HTR-8/SVneo (cell line): ENCODE measurements around the gene C14orf180.
A peak's percentile ranks its signal among the peaks of the same experiment; 100 is the strongest.

Source experiments
- DNase-seq: peaks from one replicate; pipeline ENCODE4 v3.0.0; 2011; ENCODE audit warnings: low spot score, mixed read lengths; ENCODE audit not compliant: insufficient read length
- FAIRE-seq: peaks from 2 replicates; lab custom pipeline; 2011; peaks lifted over from hg19 to GRCh38; lab: Jason Lieb, UNC

The C14orf180 gene

DNA sequence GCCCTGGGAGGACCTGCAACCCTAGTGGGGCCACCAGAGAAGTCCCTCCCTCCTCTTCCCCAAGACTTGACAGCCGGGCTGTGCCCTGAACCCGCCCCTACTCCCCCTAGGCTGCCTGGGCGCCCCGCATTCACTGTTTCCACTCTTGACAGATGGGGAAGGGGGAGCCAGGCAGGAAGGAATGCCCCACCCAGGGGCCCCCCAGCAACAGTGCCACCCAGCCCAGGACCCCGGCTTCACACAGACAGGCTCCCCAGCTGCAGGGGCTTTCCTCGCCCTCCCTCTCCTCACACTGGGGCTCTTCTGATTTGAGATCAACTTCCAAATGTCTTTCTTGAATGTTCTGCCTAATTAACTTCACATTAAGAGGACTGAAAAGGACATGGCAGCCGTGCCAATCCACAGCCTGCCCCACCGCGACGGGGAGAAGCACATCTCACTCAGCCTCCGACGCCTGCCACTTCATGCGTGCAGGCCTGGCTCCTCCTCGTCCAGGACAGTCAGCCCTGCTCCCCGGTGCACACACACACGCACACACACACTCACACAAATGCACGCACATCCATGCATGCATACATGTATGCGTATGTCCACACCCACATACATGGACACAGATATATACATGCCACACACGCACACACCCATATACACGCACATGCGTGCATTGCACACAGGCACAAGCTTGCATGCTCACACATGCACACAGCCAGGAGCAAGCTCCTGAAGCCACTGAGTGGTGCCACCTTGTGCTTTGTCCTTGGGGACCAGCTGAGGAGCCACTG lies 19.6 kb upstream of the C14orf180 start:
- FAIRE-seq (no peak), DNase-seq (no peak)

DNA sequence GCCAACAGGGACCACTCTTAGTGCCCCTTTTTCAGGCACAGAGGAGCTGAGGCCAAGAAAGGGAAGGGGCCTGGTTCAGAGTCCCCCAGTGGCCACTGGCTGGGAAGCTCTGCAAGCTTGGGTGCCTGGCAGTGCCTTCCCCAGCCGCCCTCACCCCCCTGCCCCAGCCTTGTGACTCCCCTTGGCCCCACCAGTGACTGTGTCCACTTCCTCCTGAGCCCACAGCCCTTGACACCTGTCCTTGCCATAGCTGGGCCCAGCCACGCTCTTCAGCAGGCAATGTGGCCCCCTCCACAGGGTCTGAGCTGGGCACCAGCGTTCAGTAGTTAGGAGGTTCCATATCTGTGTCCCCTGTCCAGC lies 19.0 kb upstream of the C14orf180 start:
- FAIRE-seq (no peak), DNase-seq (no peak)

- no peak for DNase-seq
- no peak for FAIRE-seq
These were observed 18.4 kb upstream of the C14orf180 start for GRCh38 chr14:104561124-104561557.

DNA sequence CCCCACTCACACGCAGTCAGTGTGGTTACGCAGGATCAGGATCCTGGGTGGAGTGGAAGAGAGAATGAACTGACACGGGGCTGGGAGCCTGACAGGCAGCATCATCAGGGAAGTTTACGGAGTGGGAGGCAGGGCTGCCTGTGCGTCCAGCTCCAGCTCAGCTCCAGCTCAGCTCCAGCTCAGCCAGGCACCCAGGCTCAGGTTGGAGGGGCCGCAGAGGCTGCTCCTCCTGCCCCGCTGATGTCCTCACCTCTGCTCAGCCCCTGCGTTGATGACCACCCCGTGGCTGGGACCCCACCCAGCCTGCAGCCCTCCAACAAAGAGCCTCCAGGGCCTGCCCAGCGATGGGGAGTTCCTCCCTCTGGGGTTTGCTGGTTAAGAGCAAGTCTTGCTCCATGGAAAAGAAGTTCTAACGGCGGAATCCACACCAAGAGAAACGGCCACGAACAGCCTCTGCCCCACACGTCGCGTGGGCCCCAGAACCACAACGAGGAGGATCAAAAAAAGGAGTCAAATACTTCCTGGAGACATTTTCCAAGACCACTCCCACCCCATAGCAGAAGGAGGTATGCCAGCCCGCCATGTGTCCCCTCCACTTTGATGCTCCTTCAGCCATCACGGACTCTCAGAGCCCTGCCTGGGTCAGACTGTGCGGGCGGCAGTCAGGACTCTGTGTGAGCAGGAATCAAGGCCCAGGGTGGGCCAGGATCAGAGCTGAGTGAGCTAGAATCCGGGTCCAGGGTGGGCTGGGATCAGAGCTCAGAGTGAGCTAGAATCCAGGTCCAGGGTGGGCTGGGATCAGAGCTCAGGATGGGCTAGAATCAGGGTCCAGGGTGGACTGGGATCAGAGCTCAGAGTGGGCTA lies 17.7 kb upstream of the C14orf180 start:
- FAIRE-seq = no peak
- no peak for DNase-seq

DNA sequence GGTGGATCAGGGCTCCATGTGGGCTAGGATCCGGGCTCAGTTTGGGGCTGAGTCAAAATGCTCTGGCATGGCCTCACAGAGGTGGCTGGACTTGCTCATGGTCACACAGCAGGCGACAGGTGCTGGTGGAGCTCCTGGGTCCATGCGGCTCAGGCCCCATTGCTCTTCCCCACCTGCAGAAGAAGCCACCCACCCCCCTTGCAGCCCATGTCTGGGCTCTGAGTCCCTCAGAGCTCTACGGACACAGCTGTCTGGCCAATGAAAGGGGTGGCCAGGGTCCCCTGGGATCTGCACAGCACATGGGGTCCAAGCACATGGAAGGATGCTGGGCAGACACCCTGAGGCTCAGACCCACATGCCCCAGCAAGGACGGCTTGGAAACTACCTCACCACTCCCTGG lies 17.0 kb upstream of the C14orf180 start:
- FAIRE-seq (no peak), DNase-seq (no peak)

- no peak for DNase-seq
- FAIRE-seq = no peak
These were observed 16.3 kb upstream of the C14orf180 start for GRCh38 chr14:104563191-104563741.

DNA sequence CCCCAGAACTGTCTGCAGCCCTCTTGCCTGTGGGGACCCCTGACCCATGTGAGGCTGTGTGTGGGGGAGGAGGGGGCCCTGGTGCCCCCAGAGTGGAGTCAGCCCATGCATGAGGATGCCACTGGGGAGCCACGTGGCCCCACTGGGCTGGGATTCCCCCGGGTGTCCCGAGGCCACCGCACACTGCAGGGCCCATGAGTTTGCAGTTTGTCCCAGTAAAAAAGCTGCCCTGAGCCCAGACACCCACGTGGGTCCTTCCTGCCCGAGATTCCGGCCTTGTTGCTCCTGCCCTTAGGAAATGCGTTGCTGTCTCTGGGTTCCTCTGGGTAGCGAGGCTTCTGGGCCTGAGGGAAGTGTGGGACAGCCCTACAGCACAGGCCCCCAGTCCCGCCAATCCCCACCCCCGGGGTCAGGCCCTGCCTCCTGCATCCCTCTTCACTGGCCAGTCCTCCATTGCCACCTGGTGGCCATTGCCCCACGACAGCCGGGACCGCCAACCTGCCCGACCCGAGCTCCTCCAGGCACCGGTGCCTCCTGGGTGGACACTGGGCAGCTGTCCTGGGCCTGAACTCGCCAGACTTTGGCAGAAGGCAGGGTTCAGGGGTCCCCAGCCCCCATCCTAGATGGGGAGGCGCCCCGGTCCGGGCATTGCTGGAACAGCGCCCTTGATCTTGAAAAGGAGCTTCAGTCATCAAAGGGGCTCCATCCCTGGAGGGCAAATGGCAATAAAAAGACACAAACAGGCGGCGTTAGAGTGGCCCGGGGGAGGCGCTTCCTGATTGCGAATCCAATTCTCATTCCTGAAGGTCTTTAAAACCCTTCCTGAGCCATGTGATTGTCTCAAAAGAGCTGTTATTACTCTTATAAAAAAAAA lies 15.6 kb upstream of the C14orf180 start:
- peak; percentile 80 for FAIRE-seq
- DNase-seq = peak; percentile 85

- DNase-seq = no peak
- no peak for FAIRE-seq
These were observed 14.6 kb upstream of the C14orf180 start for GRCh38 chr14:104564744-104565679.

DNA sequence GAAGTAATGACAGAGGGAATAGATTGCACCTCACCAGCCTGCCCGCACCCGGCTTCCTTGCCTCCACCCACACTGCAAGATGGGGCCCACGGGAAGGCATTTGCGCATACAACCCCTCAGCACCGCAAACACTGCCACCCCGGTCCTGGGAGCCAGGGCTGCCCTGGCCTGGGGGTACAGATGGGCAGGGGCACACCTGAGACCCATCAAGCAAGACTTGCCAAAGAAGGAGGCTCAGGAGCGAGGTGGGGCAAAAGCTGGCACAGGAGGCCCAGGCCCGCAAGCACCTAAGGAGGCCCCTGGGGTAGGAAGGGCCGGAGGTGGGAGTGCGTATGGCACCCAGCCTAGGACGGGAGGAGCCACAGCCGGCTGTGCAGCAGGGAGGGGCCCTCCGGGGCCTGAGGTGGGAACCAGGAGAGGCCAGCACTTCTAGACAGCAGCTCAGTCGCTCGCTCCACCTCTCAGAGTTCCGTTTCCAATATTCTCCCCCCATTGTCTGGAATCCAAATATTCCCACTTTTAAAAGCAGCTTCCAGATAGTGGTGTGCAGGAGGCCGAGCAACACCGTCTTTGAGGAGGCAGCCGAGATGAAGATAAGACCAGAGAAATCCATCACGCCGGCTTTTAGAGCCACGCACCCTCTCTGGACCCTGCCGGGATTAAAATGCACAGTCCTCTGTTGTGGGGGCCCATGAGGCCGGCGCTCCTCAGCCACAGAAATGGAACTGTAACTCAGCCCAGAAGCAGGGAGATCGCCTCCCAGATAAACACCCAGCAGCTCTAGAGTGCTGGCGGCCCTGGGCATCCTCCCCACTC lies 12.2 kb upstream of the C14orf180 start:
- no peak for DNase-seq
- no peak for FAIRE-seq

- FAIRE-seq = no peak
- no peak for DNase-seq
These were observed 11.7 kb upstream of the C14orf180 start for GRCh38 chr14:104567957-104568225.

GRCh38 chr14:104568620-104569019 lies 10.9 kb upstream of the C14orf180 start:
- no peak for FAIRE-seq

GRCh38 chr14:104569435-104569834 lies 10.1 kb upstream of the C14orf180 start:
- no peak for DNase-seq
- FAIRE-seq = no peak

More at GRCh38 chr14:104568620-104569019, 10.9 kb upstream of the C14orf180 start:
- no peak for DNase-seq

GRCh38 chr14:104571246-104571645 lies 8.3 kb upstream of the C14orf180 start:
- FAIRE-seq = no peak
- no peak for DNase-seq

DNA sequence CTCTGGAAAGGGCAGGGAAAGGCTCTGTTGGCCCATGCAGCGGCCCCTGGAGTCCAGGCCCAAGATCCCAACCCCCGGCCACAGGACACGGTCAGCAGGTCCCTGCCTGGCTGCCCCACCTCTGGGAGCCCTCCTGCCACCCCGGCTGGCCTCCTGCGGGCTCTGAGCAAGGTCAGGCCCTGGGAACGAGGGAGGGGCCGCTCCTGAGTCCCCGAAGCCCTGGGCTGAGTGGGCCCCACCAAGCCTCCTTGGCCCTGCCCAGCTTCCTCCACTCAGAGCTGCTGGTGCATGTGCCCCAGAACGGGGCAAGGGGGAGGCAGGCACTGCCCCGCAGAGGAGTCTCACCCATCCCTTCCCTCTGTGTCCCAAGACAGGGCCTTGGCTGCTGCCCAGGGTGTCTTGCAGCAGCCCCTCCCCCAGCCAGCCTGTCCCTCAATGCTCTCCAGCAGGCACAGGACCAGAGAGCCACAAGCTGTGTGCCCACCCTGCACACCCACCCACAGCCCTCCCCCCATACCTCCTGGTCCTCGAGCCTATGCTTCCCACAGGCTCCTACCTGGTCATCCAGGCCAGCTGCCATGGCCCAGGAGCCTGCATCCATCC lies 7.4 kb upstream of the C14orf180 start:
- FAIRE-seq (no peak), DNase-seq (no peak)

DNA sequence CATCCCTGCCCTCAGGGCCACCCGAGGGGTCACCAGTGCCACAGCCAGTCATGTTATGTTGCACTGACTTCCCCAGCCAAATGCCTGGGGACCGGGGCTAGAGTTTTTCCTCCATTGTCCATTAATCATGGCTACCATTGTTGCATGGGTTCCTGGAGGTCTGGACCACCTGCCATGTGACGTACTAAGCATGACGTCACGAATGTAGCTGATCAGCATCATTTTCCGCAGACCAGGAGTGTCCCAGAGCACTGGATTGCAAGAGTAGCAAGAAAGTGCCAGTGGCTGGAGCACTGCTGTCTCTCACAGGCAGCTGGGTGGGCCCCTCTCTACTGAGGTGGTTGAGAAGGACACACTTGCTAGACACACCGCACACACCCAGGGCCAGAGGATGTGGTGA lies 6.9 kb upstream of the C14orf180 start:
- no peak for FAIRE-seq
- DNase-seq = no peak

- FAIRE-seq (no peak), DNase-seq (no peak)
These were observed 5.6 kb upstream of the C14orf180 start for GRCh38 chr14:104573930-104574329.

DNA sequence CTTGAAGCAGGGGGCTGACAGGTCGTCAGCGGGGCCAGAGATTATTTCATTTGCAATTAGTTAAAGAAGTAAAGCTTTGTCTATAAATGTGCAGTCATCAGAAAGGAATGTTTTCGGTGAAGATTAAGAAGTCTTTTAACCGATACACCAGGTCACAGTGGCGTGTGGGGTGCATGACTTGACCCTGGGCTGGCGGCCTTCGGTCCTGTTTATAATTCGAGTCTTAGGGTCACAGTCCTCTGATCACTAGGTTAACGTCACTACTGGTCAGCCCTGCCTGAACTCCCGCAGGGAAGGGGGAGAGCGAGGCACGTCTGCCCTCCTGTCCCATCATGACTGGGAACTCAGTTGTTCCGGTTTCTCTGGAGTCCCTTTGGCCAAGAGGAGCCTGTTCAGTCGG lies 5.0 kb upstream of the C14orf180 start:
- FAIRE-seq = no peak

GRCh38 chr14:104574978-104575583 lies 4.5 kb upstream of the C14orf180 start:
- no peak for DNase-seq
- no peak for FAIRE-seq

More for the DNA sequence above, 5.0 kb upstream of the C14orf180 start:
- DNase-seq = no peak
